HEK293 (cell line): ENCODE data around the gene WAC.

Source experiments
- PRDM4 ChIP-seq: fragments of 450-650 bp; formaldehyde crosslinking; IDR thresholded peaks from 2 replicates; pipeline ENCODE4 v1.5.1; 2017; ENCODE audit warnings: missing biosample characterization, missing genetic modification characterization
- RBAK ChIP-seq: fragments of 450-650 bp; formaldehyde crosslinking; IDR thresholded peaks from 2 replicates; pipeline ENCODE4 v1.5.1; 2016; ENCODE audit warnings: missing biosample characterization, missing genetic modification characterization
- TCF7L2 ChIP-seq: IDR thresholded peaks from 2 replicates; pipeline ENCODE4 v1.6.1; 2011; ENCODE audit warnings: low read depth, mild to moderate bottlenecking, inconsistent platforms, low read length, moderate library complexity, borderline replicate concordance
- YY2 ChIP-seq: fragments of 450-650 bp; formaldehyde crosslinking; IDR thresholded peaks from 2 replicates; pipeline ENCODE4 v1.5.1; 2016; ENCODE audit warnings: missing biosample characterization, missing genetic modification characterization
- ZBTB1 ChIP-seq: fragments of 450-650 bp; formaldehyde crosslinking; IDR thresholded peaks from 2 replicates; pipeline ENCODE4 v1.5.1; 2016; ENCODE audit warnings: missing biosample characterization, missing genetic modification characterization
- ZNF10 ChIP-seq: fragments of 450-650 bp; formaldehyde crosslinking; IDR thresholded peaks from 2 replicates; pipeline ENCODE4 v1.5.1; 2017; ENCODE audit warnings: missing biosample characterization, missing genetic modification characterization
- ZNF18 ChIP-seq: fragments of 450-650 bp; formaldehyde crosslinking; IDR thresholded peaks from 2 replicates; pipeline ENCODE4 v1.5.1; 2016; ENCODE audit warnings: missing biosample characterization, missing genetic modification characterization
- ZNF184 ChIP-seq: fragments of 450-650 bp; IDR thresholded peaks from 2 replicates; pipeline ENCODE4 v1.5.1; 2018; ENCODE audit warnings: missing biosample characterization, mild to moderate bottlenecking, missing genetic modification characterization
- ZNF391 ChIP-seq: fragments of 450-650 bp; formaldehyde crosslinking; IDR thresholded peaks from 2 replicates; pipeline ENCODE4 v1.5.1; 2016; ENCODE audit warnings: low read depth, missing biosample characterization, missing genetic modification characterization, borderline replicate concordance
- ZNF394 ChIP-seq: fragments of 450-650 bp; formaldehyde crosslinking; IDR thresholded peaks from 2 replicates; pipeline ENCODE4 v1.5.1; 2016; ENCODE audit warnings: missing biosample characterization, missing genetic modification characterization, mild to moderate bottlenecking, moderate library complexity, borderline replicate concordance
- ZNF518A ChIP-seq: fragments of 450-650 bp; formaldehyde crosslinking; conservative IDR thresholded peaks from 2 replicates; pipeline ENCODE4 v1.5.1; 2016; ENCODE audit warnings: low read depth, missing biosample characterization, missing genetic modification characterization
- ZNF600 ChIP-seq: fragments of 450-650 bp; formaldehyde crosslinking; IDR thresholded peaks from 2 replicates; pipeline ENCODE4 v1.5.1; 2016; ENCODE audit warnings: missing biosample characterization, missing genetic modification characterization
- ZNF621 ChIP-seq: fragments of 450-650 bp; formaldehyde crosslinking; IDR thresholded peaks from 2 replicates; pipeline ENCODE4 v1.5.1; 2017; ENCODE audit warnings: missing biosample characterization, missing genetic modification characterization
- ZNF645 ChIP-seq: fragments of 450-650 bp; formaldehyde crosslinking; IDR thresholded peaks from 2 replicates; pipeline ENCODE4; 2016; ENCODE audit warnings: missing biosample characterization, missing genetic modification characterization
- ZNF670 ChIP-seq: fragments of 450-650 bp; formaldehyde crosslinking; IDR thresholded peaks from 2 replicates; pipeline ENCODE4 v1.5.1; 2016; ENCODE audit warnings: missing biosample characterization, missing genetic modification characterization, low read depth
- TF ChIP-seq, protein P1 (sequence below): fragments of 450-650 bp; formaldehyde crosslinking; IDR thresholded peaks from 2 replicates; pipeline ENCODE4 v1.5.1; 2016; ENCODE audit warnings: missing biosample characterization, missing genetic modification characterization
- TF ChIP-seq, protein P2 (sequence below): fragments of 450-650 bp; formaldehyde crosslinking; optimal IDR thresholded peaks from 2 replicates; pipeline ENCODE3; 2016; ENCODE audit warnings: missing biosample characterization, mild to moderate bottlenecking, missing genetic modification characterization
- TF ChIP-seq, protein P3 (sequence below): fragments of 450-650 bp; formaldehyde crosslinking; IDR thresholded peaks from 2 replicates; pipeline ENCODE4 v1.5.1; 2016; ENCODE audit warnings: missing biosample characterization, missing genetic modification characterization
- TF ChIP-seq, protein P4 (sequence below): fragments of 450-650 bp; formaldehyde crosslinking; IDR thresholded peaks from 2 replicates; pipeline ENCODE4 v1.5.1; 2016; ENCODE audit warnings: missing biosample characterization, missing genetic modification characterization

WAC gene

GRCh38 chr10:28532337-28533185 is at the start of gene WAC (continued):
- TF ChIP-seq ZNF621 (no peak), ZNF518A (tag by site-specific recombination) (peak; percentile 64; the same call in 1 of the 2 replicates), ZNF184 (tag by site-specific recombination) (no peak), TCF7L2 (no peak), PRDM4 (tag by site-specific recombination) (peak; percentile 47; the same call in 1 of the 2 replicates), ZNF10 (tag by site-specific recombination) (no peak), ZNF645 (tag by site-specific recombination) (no peak), ZNF670 (tag by site-specific recombination) (no peak), ZNF391 (tag by site-specific recombination) (no peak; the same call in 1 of the 2 replicates), ZNF394 (tag by site-specific recombination) (peak; percentile 50; the same call in 1 of the 2 replicates), ZBTB1 (tag by site-specific recombination) (0 out of 2 replicates have a peak, but pooled peaks have one; percentile 6), YY2 (tag by site-specific recombination) (0 out of 2 replicates have a peak, but pooled peaks have one; percentile 35), RBAK (tag by site-specific recombination) (no peak), ZNF18 (tag by site-specific recombination) (no peak), ZNF600 (tag by site-specific recombination) (peak; percentile 97)
- TF ChIP-seq, protein P1, sequence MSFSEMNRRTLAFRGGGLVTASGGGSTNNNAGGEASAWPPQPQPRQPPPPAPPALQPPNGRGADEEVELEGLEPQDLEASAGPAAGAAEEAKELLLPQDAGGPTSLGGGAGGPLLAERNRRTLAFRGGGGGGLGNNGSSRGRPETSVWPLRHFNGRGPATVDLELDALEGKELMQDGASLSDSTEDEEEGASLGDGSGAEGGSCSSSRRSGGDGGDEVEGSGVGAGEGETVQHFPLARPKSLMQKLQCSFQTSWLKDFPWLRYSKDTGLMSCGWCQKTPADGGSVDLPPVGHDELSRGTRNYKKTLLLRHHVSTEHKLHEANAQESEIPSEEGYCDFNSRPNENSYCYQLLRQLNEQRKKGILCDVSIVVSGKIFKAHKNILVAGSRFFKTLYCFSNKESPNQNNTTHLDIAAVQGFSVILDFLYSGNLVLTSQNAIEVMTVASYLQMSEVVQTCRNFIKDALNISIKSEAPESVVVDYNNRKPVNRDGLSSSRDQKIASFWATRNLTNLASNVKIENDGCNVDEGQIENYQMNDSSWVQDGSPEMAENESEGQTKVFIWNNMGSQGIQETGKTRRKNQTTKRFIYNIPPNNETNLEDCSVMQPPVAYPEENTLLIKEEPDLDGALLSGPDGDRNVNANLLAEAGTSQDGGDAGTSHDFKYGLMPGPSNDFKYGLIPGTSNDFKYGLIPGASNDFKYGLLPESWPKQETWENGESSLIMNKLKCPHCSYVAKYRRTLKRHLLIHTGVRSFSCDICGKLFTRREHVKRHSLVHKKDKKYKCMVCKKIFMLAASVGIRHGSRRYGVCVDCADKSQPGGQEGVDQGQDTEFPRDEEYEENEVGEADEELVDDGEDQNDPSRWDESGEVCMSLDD (tag by site-specific recombination), result 0 out of 2 replicates have a peak, but pooled peaks have one; percentile 16
- TF ChIP-seq, protein P2, sequence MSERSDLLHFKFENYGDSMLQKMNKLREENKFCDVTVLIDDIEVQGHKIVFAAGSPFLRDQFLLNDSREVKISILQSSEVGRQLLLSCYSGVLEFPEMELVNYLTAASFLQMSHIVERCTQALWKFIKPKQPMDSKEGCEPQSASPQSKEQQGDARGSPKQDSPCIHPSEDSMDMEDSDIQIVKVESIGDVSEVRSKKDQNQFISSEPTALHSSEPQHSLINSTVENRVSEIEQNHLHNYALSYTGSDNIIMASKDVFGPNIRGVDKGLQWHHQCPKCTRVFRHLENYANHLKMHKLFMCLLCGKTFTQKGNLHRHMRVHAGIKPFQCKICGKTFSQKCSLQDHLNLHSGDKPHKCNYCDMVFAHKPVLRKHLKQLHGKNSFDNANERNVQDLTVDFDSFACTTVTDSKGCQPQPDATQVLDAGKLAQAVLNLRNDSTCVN (tag by site-specific recombination), result peak; percentile 91
- TF ChIP-seq, protein P3, sequence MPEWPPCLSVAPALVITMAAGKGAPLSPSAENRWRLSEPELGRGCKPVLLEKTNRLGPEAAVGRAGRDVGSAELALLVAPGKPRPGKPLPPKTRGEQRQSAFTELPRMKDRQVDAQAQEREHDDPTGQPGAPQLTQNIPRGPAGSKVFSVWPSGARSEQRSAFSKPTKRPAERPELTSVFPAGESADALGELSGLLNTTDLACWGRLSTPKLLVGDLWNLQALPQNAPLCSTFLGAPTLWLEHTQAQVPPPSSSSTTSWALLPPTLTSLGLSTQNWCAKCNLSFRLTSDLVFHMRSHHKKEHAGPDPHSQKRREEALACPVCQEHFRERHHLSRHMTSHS (tag by site-specific recombination), result no peak
- TF ChIP-seq, protein P4, sequence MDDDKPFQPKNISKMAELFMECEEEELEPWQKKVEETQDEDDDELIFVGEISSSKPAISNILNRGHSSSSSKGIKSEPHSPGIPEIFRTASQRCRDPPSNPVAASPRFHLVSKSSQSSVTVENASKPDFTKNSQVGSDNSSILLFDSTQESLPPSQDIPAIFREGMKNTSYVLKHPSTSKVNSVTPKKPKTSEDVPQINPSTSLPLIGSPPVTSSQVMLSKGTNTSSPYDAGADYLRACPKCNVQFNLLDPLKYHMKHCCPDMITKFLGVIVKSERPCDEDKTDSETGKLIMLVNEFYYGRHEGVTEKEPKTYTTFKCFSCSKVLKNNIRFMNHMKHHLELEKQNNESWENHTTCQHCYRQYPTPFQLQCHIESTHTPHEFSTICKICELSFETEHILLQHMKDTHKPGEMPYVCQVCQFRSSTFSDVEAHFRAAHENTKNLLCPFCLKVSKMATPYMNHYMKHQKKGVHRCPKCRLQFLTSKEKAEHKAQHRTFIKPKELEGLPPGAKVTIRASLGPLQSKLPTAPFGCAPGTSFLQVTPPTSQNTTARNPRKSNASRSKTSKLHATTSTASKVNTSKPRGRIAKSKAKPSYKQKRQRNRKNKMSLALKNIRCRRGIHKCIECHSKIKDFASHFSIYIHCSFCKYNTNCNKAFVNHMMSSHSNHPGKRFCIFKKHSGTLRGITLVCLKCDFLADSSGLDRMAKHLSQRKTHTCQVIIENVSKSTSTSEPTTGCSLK (tag by site-specific recombination), result no peak
